Peyer's patch (tissue), 4 donors: ENCODE data around the gene PRPF31.

Experiments used
- POLR2A ChIP-seq, 2 donors: fragments of 450-650 bp; IDR thresholded peaks; one replicate each; pipeline ENCODE4 v1.5.1; 2017; ENCODE audit warnings: antibody characterized with exemption in 2 of 2, mild to moderate bottlenecking in 2 of 2, moderate library complexity in 2 of 2
- TF ChIP-seq, protein P1 (sequence below), 6 experiments: fragments of 450-650 bp in 4 of 6; fragments of 200-600 bp in 2 of 6; sonication (generic) in 1 of 6; IDR thresholded peaks; one replicate each; pipeline ENCODE4 v1.5.1; 2017 to 2019; ENCODE audit warnings: antibody characterized with exemption in 6 of 6, mild to moderate bottlenecking in 3 of 6, moderate library complexity in 1 of 6

DNA sequence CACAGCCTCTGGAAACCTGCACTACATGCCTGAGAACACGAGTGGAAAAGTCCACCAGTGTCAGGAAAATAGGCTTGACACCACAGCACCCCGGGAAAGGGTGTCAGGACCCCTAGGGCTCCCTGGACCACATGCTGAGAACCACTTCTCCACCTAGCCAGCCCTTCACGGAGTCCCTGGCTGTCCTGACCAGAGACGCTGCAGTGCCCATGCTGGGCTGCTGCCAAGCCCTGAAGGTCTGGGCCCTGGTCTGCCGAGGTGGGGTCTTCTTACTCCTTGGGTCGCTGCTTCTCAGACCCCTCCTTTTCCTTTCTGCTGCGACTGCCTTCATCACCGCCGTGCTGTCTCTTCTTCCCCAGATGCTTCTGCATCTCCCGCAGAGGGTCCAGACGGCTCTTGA lies 40.9 kb downstream of the PRPF31 start:
- TF ChIP-seq POLR2A (IDR thresholded peaks at IDR 0.05) = no peak
- TF ChIP-seq, protein P1, sequence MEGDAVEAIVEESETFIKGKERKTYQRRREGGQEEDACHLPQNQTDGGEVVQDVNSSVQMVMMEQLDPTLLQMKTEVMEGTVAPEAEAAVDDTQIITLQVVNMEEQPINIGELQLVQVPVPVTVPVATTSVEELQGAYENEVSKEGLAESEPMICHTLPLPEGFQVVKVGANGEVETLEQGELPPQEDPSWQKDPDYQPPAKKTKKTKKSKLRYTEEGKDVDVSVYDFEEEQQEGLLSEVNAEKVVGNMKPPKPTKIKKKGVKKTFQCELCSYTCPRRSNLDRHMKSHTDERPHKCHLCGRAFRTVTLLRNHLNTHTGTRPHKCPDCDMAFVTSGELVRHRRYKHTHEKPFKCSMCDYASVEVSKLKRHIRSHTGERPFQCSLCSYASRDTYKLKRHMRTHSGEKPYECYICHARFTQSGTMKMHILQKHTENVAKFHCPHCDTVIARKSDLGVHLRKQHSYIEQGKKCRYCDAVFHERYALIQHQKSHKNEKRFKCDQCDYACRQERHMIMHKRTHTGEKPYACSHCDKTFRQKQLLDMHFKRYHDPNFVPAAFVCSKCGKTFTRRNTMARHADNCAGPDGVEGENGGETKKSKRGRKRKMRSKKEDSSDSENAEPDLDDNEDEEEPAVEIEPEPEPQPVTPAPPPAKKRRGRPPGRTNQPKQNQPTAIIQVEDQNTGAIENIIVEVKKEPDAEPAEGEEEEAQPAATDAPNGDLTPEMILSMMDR (IDR thresholded peaks at IDR 0.05) = no peak
